Measurements from ENCODE around the gene LENG9.
"Not testable (repeated sequence)": the region's sequence is repeated elsewhere in the genome, so short reads cannot be mapped to it uniquely, and the experiment has no call there.

LENG9 gene

GRCh38 chr19:54457773-54458647 is 5.6 kb downstream of the LENG9 start:
- no peak for DNase-seq

- no peak for DNase-seq
Measured at GRCh38 chr19:54456423-54457373, 6.9 kb downstream of the LENG9 start.

- DNase-seq, result no peak
Measured at GRCh38 chr19:54455786-54456422, 7.7 kb downstream of the LENG9 start.

GRCh38 chr19:54454781-54455675 is 8.6 kb downstream of the LENG9 start:
- no peak for DNase-seq

- DNase-seq, result no peak
Measured at GRCh38 chr19:54453921-54454780, 9.4 kb downstream of the LENG9 start.

- no peak for DNase-seq
Measured at GRCh38 chr19:54452626-54453025, 11.0 kb downstream of the LENG9 start.

- no peak for DNase-seq
Measured at GRCh38 chr19:54451997-54452396, 11.6 kb downstream of the LENG9 start.

GRCh38 chr19:54451331-54451871 is 12.2 kb downstream of the LENG9 start:
- DNase-seq, result no peak

GRCh38 chr19:54449701-54450069 is 13.9 kb downstream of the LENG9 start:
- no peak for DNase-seq

- DNase-seq, result peak; percentile 98
Measured at GRCh38 chr19:54448774-54449700, 14.5 kb downstream of the LENG9 start, which contains the start of gene LENG8. TSS of gene LENG8 (plus strand) at chr19:54449199. CDS start at chr19:54451345, 2,146 bp downstream.

GRCh38 chr19:54448040-54448773 is 15.4 kb downstream of the LENG9 start:
- peak; percentile 41 for DNase-seq

- DNase-seq, result not testable (repeated sequence)
Measured at GRCh38 chr19:54446349-54446748, 17.2 kb downstream of the LENG9 start.

GRCh38 chr19:54444737-54445136 is 18.8 kb downstream of the LENG9 start:
- no peak for DNase-seq

GRCh38 chr19:54440641-54441040 is 22.9 kb downstream of the LENG9 start:
- no peak for DNase-seq

- peak; percentile 28 for DNase-seq
Measured at GRCh38 chr19:54439174-54439851, 24.3 kb downstream of the LENG9 start.

GRCh38 chr19:54436628-54437252 is 26.8 kb downstream of the LENG9 start:
- no peak for DNase-seq

- DNase-seq, result no peak
Measured at GRCh38 chr19:54436031-54436523, 27.5 kb downstream of the LENG9 start.
